Nephron (organoid): ENCODE results near the gene FOXD2.
A peak's percentile ranks its signal among the peaks of the same experiment; 100 is the strongest.

ENCODE experiments used
- H3K27ac Mint-ChIP-seq, 3 experiments: 2 replicates each; pipeline ENCODE4 v1.8.0; 2020; ENCODE audit warnings: mixed read lengths in 3 of 3, mild to moderate bottlenecking in 2 of 3, moderate library complexity in 1 of 3
- H3K27me3 Mint-ChIP-seq: 2 replicates; pipeline ENCODE4 v1.8.0; 2021; ENCODE audit warnings: low read depth, mild to moderate bottlenecking, moderate library complexity, mixed read lengths
- H3K36me3 Mint-ChIP-seq: 2 replicates; pipeline ENCODE4 v1.8.0; 2020; ENCODE audit warnings: low read depth, mixed read lengths
- H3K4me1 Mint-ChIP-seq: 2 replicates; pipeline ENCODE4 v1.8.0; 2020; ENCODE audit warnings: mixed read lengths
- H3K4me3 Mint-ChIP-seq, 3 experiments: 2 replicates each; pipeline ENCODE4 v1.8.0; 2020; ENCODE audit warnings: mild to moderate bottlenecking in 3 of 3, mixed read lengths in 3 of 3, moderate library complexity in 2 of 3
- H3K9me3 Mint-ChIP-seq: 2 replicates; pipeline ENCODE4 v1.8.0; 2020; ENCODE audit warnings: mixed read lengths
- CTCF ChIP-seq, 3 experiments: fragments of 200-600 bp; sonication (generic); IDR thresholded peaks; one replicate each; pipeline ENCODE4 v1.5.0; 2021; ENCODE audit warnings: antibody characterized with exemption in 3 of 3; ENCODE audit not compliant: unreplicated experiment in 3 of 3

FOXD2 gene

GRCh38 chr1:47436304-47436978 lies 1.4 kb upstream of the FOXD2 start:
- TF ChIP-seq CTCF (IDR thresholded peaks at IDR 0.05; ENCODE audit: unreplicated experiment in 3 of 3): peak; percentile 83 to 93 (median 90)
- H3K36me3 Mint-ChIP-seq: no peaks in the 10 kb centered on the region
- no peaks in the 10 kb centered on the region for H3K9me3 Mint-ChIP-seq
- H3K4me1 Mint-ChIP-seq: peaks cover 48% of the 10 kb centered on the region
- H3K27me3 Mint-ChIP-seq: peaks cover 60% of the 10 kb centered on the region
- peak overlapping the region; percentile 67 to 91 (median 73) for H3K27ac Mint-ChIP-seq
- H3K4me3 Mint-ChIP-seq: peak overlapping the region; percentile 94 to 95 (median 94)

- no peak for TF ChIP-seq CTCF (IDR thresholded peaks at IDR 0.05; ENCODE audit: unreplicated experiment in 3 of 3)
- Mint-ChIP-seq H3K4me3 (peak overlapping the region; percentile 94 to 95 (median 94)), H3K27ac (peak overlapping the region; percentile 67 to 91 (median 73)), H3K9me3 (no peaks in the 10 kb centered on the region), H3K27me3 (peaks cover 55% of the 10 kb centered on the region), H3K4me1 (peaks cover 42% of the 10 kb centered on the region), H3K36me3 (no peaks in the 10 kb centered on the region)
These were observed 831 bp upstream of the FOXD2 start for GRCh38 chr1:47436979-47437446.

GRCh38 chr1:47438165-47439016 lies 547 bp downstream of the FOXD2 start:
- Mint-ChIP-seq H3K27me3 (peaks cover 41% of the 10 kb centered on the region), H3K36me3 (no peaks in the 10 kb centered on the region), H3K27ac (no peak overlapping the region), H3K4me1 (peaks cover 33% of the 10 kb centered on the region), H3K4me3 (peak overlapping the region; percentile 79 to 87 (median 83)), H3K9me3 (no peaks in the 10 kb centered on the region)
- no peak for TF ChIP-seq CTCF (IDR thresholded peaks at IDR 0.05; ENCODE audit: unreplicated experiment in 3 of 3)

GRCh38 chr1:47439017-47439818 lies 1.4 kb downstream of the FOXD2 start:
- peaks cover 35% of the 10 kb centered on the region for H3K4me1 Mint-ChIP-seq
- H3K36me3 Mint-ChIP-seq: no peaks in the 10 kb centered on the region
- no peaks in the 10 kb centered on the region for H3K9me3 Mint-ChIP-seq

More at GRCh38 chr1:47439017-47439818, 1.4 kb downstream of the FOXD2 start:
- Mint-ChIP-seq H3K27ac (no peak overlapping the region), H3K4me3 (no peak overlapping the region), H3K27me3 (peaks cover 32% of the 10 kb centered on the region)
- no peak for TF ChIP-seq CTCF (IDR thresholded peaks at IDR 0.05; ENCODE audit: unreplicated experiment in 3 of 3)
